H9 (cell line): ENCODE results near the gene HCFC1. TPM values are rescaled to one million over a fixed set of nuclear protein-coding genes. Genes with fewer than 3 reads are reported as not detected.

ENCODE experiments used
- DNase-seq: peaks from one replicate; pipeline ENCODE4 v3.0.0-alpha.2; 2017
- H2AFZ ChIP-seq: one replicate; pipeline ENCODE4 v1.6.1; 2013; ENCODE audit warnings: mild to moderate bottlenecking, low read length, control low read depth, moderate library complexity
- H2AK5ac ChIP-seq: 2 replicates; pipeline ENCODE4 v1.6.1; 2013; ENCODE audit warnings: low read length, control low read depth, mixed read lengths; ENCODE audit not compliant: insufficient read length
- H2BK120ac ChIP-seq: one replicate; pipeline ENCODE4 v1.6.1; 2013; ENCODE audit warnings: low read depth, mild to moderate bottlenecking, low read length, control low read depth, inconsistent platforms; ENCODE audit not compliant: poor library complexity, severe bottlenecking
- H2BK12ac ChIP-seq: 2 replicates; pipeline ENCODE4 v1.6.1; 2013; ENCODE audit warnings: low read length, control low read depth, mixed read lengths, low read depth; ENCODE audit not compliant: insufficient read length
- H2BK15ac ChIP-seq: 2 replicates; pipeline ENCODE4 v1.6.1; 2013; ENCODE audit warnings: low read depth, low read length, control low read depth
- H2BK20ac ChIP-seq: one replicate; pipeline ENCODE4 v1.6.1; 2013; ENCODE audit warnings: low read depth, mild to moderate bottlenecking, low read length, control low read depth, inconsistent platforms; ENCODE audit not compliant: poor library complexity, severe bottlenecking
- H2BK5ac ChIP-seq: 2 replicates; pipeline ENCODE4 v1.6.1; 2013; ENCODE audit warnings: low read length, control low read depth, mixed read lengths; ENCODE audit not compliant: insufficient read length
- H3K14ac ChIP-seq: 2 replicates; pipeline ENCODE4 v1.6.1; 2013; ENCODE audit warnings: low read length, control low read depth; ENCODE audit not compliant: insufficient read depth
- H3K18ac ChIP-seq: 2 replicates; pipeline ENCODE4 v1.6.1; 2013; ENCODE audit warnings: low read depth, mild to moderate bottlenecking, mixed read lengths, low read length, control low read depth; ENCODE audit not compliant: insufficient read length
- H3K23ac ChIP-seq: 2 replicates; pipeline ENCODE4 v1.6.1; 2013; ENCODE audit warnings: low read length, control low read depth, mixed read lengths, low read depth; ENCODE audit not compliant: insufficient read length
- H3K23me2 ChIP-seq: 2 replicates; pipeline ENCODE4 v1.6.1; 2013; ENCODE audit warnings: low read depth, mild to moderate bottlenecking, mixed read lengths, low read length, control low read depth; ENCODE audit not compliant: insufficient read length, poor library complexity, severe bottlenecking
- H3K27ac ChIP-seq: 2 replicates; pipeline ENCODE4 v1.5.1; 2013; ENCODE audit warnings: low read length, control low read depth, mixed read lengths, low read depth; ENCODE audit not compliant: insufficient read length
- H3K27me3 ChIP-seq: 2 replicates; pipeline ENCODE4 v1.6.1; 2013; ENCODE audit warnings: low read length, control low read depth, inconsistent platforms; ENCODE audit not compliant: insufficient read depth
- H3K4ac ChIP-seq: 2 replicates; pipeline ENCODE4 v1.6.1; 2013; ENCODE audit warnings: low read depth, mild to moderate bottlenecking, control low read depth, inconsistent platforms, low read length, moderate library complexity
- H3K4me1 ChIP-seq: 2 replicates; pipeline ENCODE4 v1.6.1; 2013; ENCODE audit warnings: low read length, control low read depth, inconsistent platforms; ENCODE audit not compliant: insufficient read depth
- H3K4me2 ChIP-seq: 2 replicates; pipeline ENCODE4 v1.6.1; 2013; ENCODE audit warnings: low read length, control low read depth, mixed read lengths; ENCODE audit not compliant: insufficient read length, insufficient read depth
- H3K56ac ChIP-seq: 2 replicates; pipeline ENCODE4 v1.6.1; 2013; ENCODE audit warnings: low read depth, mild to moderate bottlenecking, mixed read lengths, low read length, control low read depth; ENCODE audit not compliant: insufficient read length
- H3K79me1 ChIP-seq: 2 replicates; pipeline ENCODE4 v1.6.1; 2013; ENCODE audit warnings: low read depth, mild to moderate bottlenecking, moderate library complexity, low read length, control low read depth, inconsistent platforms; ENCODE audit not compliant: insufficient read depth, poor library complexity, severe bottlenecking
- H3K79me2 ChIP-seq: 2 replicates; pipeline ENCODE4 v1.6.1; 2013; ENCODE audit warnings: low read length, control low read depth, inconsistent platforms; ENCODE audit not compliant: insufficient read depth
- H3K9ac ChIP-seq: 2 replicates; pipeline ENCODE4 v1.6.1; 2013; ENCODE audit warnings: low read length, control low read depth, mixed read lengths; ENCODE audit not compliant: insufficient read length; ENCODE audit errors: extremely low read depth
- H3K9me3 ChIP-seq: one replicate; pipeline ENCODE4 v1.6.1; 2013; ENCODE audit warnings: low read depth, low read length, inconsistent platforms; ENCODE audit not compliant: control insufficient read depth
- H3T11ph ChIP-seq: one replicate; pipeline ENCODE4 v1.6.1; 2013; ENCODE audit warnings: mild to moderate bottlenecking, low read length, control low read depth, inconsistent platforms
- H4K20me1 ChIP-seq: one replicate; pipeline ENCODE4 v1.6.1; 2013; ENCODE audit not compliant: control insufficient read depth, insufficient read length, insufficient read depth
- H4K5ac ChIP-seq: 2 replicates; pipeline ENCODE4 v1.6.1; 2013; ENCODE audit warnings: low read depth, mild to moderate bottlenecking, mixed read lengths, low read length, control low read depth; ENCODE audit not compliant: insufficient read length
- H4K8ac ChIP-seq: replicated peaks from 2 replicates; pipeline ENCODE4 v1.6.1; 2013; ENCODE audit warnings: low read length, control low read depth, mixed read lengths, low read depth; ENCODE audit not compliant: insufficient read length
- H4K91ac ChIP-seq: 2 replicates; pipeline ENCODE4 v1.6.1; 2013; ENCODE audit warnings: low read depth, mild to moderate bottlenecking, moderate library complexity, mixed read lengths, low read length, control low read depth; ENCODE audit not compliant: insufficient read length
- H3K27ac Mint-ChIP-seq, 3 experiments: 2 replicates in 2 of 3; 3 replicates in 1 of 3; pipeline ENCODE4 v1.8.0; 2020 to 2021; ENCODE audit warnings: mixed read lengths in 3 of 3, mild to moderate bottlenecking in 1 of 3, moderate library complexity in 1 of 3
- H3K27me3 Mint-ChIP-seq: 2 replicates; pipeline ENCODE4 v1.8.0; 2021; ENCODE audit warnings: low read depth, mild to moderate bottlenecking, moderate library complexity, mixed read lengths
- H3K36me3 Mint-ChIP-seq, 3 experiments: 2 replicates in 2 of 3; 3 replicates in 1 of 3; pipeline ENCODE4 v1.8.0; 2020 to 2021; ENCODE audit warnings: low read depth in 3 of 3, mixed read lengths in 3 of 3; ENCODE audit not compliant: insufficient read depth in 1 of 3
- H3K4me1 Mint-ChIP-seq, 2 experiments: 2 replicates each; pipeline ENCODE4 v1.8.0; 2020; ENCODE audit warnings: mixed read lengths in 2 of 2
- H3K4me3 Mint-ChIP-seq, 2 experiments: 2 replicates in 1 of 2; 3 replicates in 1 of 2; pipeline ENCODE4 v1.8.0; 2020 to 2021; ENCODE audit warnings: mild to moderate bottlenecking in 2 of 2, mixed read lengths in 2 of 2, moderate library complexity in 1 of 2
- H3K9me3 Mint-ChIP-seq, 2 experiments: 2 replicates in 1 of 2; 3 replicates in 1 of 2; pipeline ENCODE4 v1.8.0; 2020; ENCODE audit warnings: mild to moderate bottlenecking in 2 of 2, mixed read lengths in 2 of 2, moderate library complexity in 1 of 2
- WGBS: extraction: QIAGEN DNeasy Blood & Tissue Kit; methylation state at CpG from one replicate; pipeline ENCODE4 v1.1.7; 2013; ENCODE audit warnings: missing lambda C conversion rate, low lambda C conversion rate, mixed read lengths; ENCODE audit not compliant: insufficient read length; ENCODE audit errors: extremely low coverage; 5-methylcytosine and 5-hydroxymethylcytosine counted together
- total RNA-seq: library from RNA; stranded (reverse); gene quantifications from 2 replicates; pipeline ENCODE4 v1.2.1, GENCODE V29; 2021
- TF ChIP-seq, protein P1 (sequence below): fragments of 200-600 bp; sonication (generic); conservative IDR thresholded peaks from 3 replicates; pipeline ENCODE4 v1.8.0; 2021; ENCODE audit warnings: antibody characterized with exemption, mild to moderate bottlenecking

HCFC1 gene
- total RNA-seq, 1 experiment from 2014 or later: 144 TPM

DNA sequence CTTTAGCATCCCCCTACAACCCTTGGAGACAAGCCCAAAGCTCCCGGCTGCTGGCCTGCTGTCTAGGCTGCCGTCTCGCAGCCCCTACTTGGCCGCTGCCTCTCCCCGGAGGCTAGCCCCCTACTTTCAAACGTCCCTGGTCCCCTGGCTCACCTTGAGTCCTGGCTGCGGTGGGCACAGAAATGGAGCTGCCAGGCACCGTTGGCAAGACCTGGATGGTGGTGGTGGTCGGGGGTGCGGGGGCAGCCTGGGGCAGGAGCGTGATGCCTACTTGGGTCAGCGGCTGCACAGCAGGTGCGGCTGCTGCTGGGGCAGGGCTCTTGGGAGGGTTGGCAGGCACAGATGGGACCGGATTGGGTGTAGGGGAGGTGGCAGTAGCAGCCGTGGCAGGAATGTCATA, 12.0 kb downstream of the HCFC1 start:
- WGBS: no CpG with 5 or more reads among the region's 15 CpGs
- Histone ChIP-seq H3K14ac (no peak overlapping the region), H4K5ac (no peak overlapping the region), H3T11ph (no peak overlapping the region), H4K8ac (no peak overlapping the region), H2AFZ (no peak overlapping the region), H3K4me1 (no peaks in the 10 kb centered on the region), H3K9me3 (peaks cover 5% of the 10 kb centered on the region), H3K23me2 (no peaks in the 10 kb centered on the region), H2BK20ac (no peak overlapping the region), H3K18ac (no peak overlapping the region), H3K23ac (no peak overlapping the region), H3K9ac (no peak overlapping the region), H3K27me3 (no peaks in the 10 kb centered on the region), H3K27ac (no peak overlapping the region), H3K79me1 (peaks cover under 1% of the 10 kb centered on the region), H2BK12ac (no peak overlapping the region), H4K91ac (no peak overlapping the region), H2BK5ac (no peak overlapping the region), H2BK15ac (no peak overlapping the region), H4K20me1 (no peaks in the 10 kb centered on the region), H3K56ac (no peak overlapping the region), H3K4me2 (no peak overlapping the region), H3K79me2 (no peaks in the 10 kb centered on the region; the same call in 1 of the 2 replicates), H2AK5ac (no peak overlapping the region), H3K4ac (no peak overlapping the region), H2BK120ac (no peak overlapping the region)
- Mint-ChIP-seq H3K4me3 (no peak overlapping the region), H3K27me3 (peaks cover 1% of the 10 kb centered on the region; the same call in 1 of the 2 replicates), H3K27ac (no peak overlapping the region), H3K4me1 (no peaks in the 10 kb centered on the region), H3K9me3 (no peaks in the 10 kb centered on the region; a peak in 1 of 5 replicates), H3K36me3 (peaks cover 76 to 99% (median 97%) of the 10 kb centered on the region in 3 experiments)
- TF ChIP-seq, protein P1, sequence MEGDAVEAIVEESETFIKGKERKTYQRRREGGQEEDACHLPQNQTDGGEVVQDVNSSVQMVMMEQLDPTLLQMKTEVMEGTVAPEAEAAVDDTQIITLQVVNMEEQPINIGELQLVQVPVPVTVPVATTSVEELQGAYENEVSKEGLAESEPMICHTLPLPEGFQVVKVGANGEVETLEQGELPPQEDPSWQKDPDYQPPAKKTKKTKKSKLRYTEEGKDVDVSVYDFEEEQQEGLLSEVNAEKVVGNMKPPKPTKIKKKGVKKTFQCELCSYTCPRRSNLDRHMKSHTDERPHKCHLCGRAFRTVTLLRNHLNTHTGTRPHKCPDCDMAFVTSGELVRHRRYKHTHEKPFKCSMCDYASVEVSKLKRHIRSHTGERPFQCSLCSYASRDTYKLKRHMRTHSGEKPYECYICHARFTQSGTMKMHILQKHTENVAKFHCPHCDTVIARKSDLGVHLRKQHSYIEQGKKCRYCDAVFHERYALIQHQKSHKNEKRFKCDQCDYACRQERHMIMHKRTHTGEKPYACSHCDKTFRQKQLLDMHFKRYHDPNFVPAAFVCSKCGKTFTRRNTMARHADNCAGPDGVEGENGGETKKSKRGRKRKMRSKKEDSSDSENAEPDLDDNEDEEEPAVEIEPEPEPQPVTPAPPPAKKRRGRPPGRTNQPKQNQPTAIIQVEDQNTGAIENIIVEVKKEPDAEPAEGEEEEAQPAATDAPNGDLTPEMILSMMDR: no peak
- DNase-seq: no peak
